GM13977 (cell line): Measurements from ENCODE around the gene HS6ST3.

Experiments
- DNase-seq: peaks from one replicate; pipeline ENCODE4 v3.0.0; 2012; ENCODE audit warnings: low spot score
- in situ Hi-C: fragments of 300-500 bp; cut with MboI; formaldehyde crosslinking; loops from one replicate; pipeline ENCODE4 v1.12.0; 2022; ENCODE audit warnings: low sequenced_read_pairs, low pct_unique_long_range_greater_than_20kb, mixed read lengths, inconsistent platforms; ENCODE audit not compliant: unreplicated experiment
- TF ChIP-seq, protein P1 (sequence below): IDR thresholded peaks from 2 replicates; pipeline ENCODE4 v1.5.1; 2012; ENCODE audit warnings: mild to moderate bottlenecking, control low read depth; ENCODE audit not compliant: insufficient read depth; ENCODE audit errors: extremely low read depth, missing control alignments

The HS6ST3 gene

DNA sequence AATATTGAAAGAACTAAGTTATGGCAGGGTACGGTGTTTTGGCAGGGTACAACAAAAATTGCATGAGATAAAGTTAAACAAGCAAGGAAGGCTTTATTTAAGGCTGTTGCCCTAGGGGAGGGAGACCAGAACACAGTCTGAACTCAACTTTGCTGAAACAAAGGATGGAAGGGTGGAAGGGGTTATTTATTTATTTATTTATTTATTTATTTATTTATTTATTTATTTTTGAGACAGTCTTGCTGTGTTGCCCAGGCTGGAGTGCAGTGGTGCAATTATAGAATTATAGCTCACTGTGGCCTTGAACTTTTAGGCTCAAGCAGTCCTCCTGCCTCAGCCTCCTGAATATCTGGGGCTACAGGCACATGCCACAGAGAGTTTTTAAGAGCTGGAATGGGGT, 75.9 kb downstream of the HS6ST3 start:
- TF ChIP-seq, protein P1, sequence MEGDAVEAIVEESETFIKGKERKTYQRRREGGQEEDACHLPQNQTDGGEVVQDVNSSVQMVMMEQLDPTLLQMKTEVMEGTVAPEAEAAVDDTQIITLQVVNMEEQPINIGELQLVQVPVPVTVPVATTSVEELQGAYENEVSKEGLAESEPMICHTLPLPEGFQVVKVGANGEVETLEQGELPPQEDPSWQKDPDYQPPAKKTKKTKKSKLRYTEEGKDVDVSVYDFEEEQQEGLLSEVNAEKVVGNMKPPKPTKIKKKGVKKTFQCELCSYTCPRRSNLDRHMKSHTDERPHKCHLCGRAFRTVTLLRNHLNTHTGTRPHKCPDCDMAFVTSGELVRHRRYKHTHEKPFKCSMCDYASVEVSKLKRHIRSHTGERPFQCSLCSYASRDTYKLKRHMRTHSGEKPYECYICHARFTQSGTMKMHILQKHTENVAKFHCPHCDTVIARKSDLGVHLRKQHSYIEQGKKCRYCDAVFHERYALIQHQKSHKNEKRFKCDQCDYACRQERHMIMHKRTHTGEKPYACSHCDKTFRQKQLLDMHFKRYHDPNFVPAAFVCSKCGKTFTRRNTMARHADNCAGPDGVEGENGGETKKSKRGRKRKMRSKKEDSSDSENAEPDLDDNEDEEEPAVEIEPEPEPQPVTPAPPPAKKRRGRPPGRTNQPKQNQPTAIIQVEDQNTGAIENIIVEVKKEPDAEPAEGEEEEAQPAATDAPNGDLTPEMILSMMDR = no peak
- in situ Hi-C loops = no loop called here
- no peak for DNase-seq

- TF ChIP-seq, protein P1 = no peak
- no peak for DNase-seq
- in situ Hi-C loops = no loop called here
Measured at GRCh38 chr13:96172066-96172465, 82.2 kb downstream of the HS6ST3 start.

GRCh38 chr13:96178759-96179158, 88.9 kb downstream of the HS6ST3 start:
- no peak for DNase-seq
- in situ Hi-C loops = no loop called here
- TF ChIP-seq, protein P1 = no peak

GRCh38 chr13:96179309-96179708, 89.4 kb downstream of the HS6ST3 start:
- DNase-seq = no peak
- in situ Hi-C loops = no loop called here
- TF ChIP-seq, protein P1 = no peak

DNA sequence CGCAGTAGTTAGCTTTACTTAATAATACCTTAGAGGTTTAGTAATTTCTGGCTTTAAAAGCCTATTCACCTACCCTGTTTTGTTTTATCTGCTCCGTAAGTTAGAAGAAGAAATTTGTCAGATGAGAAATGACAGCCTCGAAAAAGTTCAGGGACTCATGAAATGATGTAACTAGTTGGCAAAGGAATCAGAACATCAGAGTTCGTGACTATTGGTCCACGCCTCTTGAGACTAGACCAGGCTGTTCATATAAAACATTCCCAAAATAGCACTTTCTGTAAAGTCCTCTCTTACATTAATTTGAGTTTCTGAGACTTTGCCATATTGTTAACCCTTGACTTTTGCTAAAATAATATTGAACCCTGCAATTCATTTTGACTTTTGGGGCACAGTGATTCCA, 92.0 kb downstream of the HS6ST3 start:
- in situ Hi-C loops = no loop called here
- DNase-seq = no peak
- TF ChIP-seq, protein P1 = no peak

DNA sequence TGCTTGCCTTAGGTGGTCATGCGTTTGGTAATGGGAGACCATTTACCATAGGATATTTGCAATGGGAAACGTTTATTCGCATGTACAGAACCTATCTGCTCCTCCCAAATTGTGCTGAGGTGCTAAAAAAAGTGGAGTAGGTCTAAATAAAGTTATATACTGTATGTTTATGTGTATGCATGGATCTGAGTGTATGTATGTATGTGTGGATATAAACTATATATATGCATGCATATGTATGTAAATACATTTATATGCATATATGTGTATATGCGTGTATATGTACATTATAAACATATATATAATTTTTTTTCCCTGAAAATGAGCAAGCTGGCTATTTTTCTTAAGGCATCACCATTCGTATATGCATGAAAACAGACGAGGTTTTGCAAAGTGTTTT, 95.9 kb downstream of the HS6ST3 start:
- TF ChIP-seq, protein P1 = no peak
- DNase-seq = no peak
- in situ Hi-C loops = no loop called here

DNA sequence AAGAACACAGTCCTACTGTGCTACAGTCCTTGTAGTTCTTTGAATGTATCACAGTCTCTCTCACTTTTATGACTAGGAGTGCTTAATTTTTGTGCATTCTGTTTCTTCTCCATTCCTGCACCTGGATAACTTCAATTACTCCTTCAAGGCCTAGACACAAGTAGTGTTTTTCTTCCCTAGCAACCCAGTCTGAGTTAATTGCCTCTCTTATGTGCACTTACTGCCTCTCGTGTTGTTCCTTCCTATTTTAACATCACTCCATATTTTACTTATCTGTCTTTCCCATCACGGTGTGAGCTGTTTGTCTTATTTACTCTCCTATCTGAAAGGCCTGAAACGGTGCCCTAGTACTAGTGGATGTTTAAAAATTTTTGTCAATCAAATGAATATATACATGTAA, 101.5 kb downstream of the HS6ST3 start:
- TF ChIP-seq, protein P1 = no peak
- in situ Hi-C loops = no loop called here
- no peak for DNase-seq
